SK-N-SH treated with all-trans-retinoic acid at 6 μM for 48 hours (cell line): Measurements from ENCODE around the gene MACC1.

Source experiments
- ATAC-seq: fragments of 200-7000 bp; cut with Tn5 transposase; 3 replicates; pipeline ENCODE4 v1.9.1; 2020; ENCODE audit warnings: mild to moderate bottlenecking, moderate library complexity
- ARNTL ChIP-seq: fragments of 450-650 bp; formaldehyde crosslinking; IDR thresholded peaks from 2 replicates; pipeline ENCODE4 v1.5.0; 2020; ENCODE audit warnings: low read depth, mild to moderate bottlenecking, moderate library complexity, borderline replicate concordance
- BACH2 ChIP-seq: fragments of 250-450 bp; sonication (Bioruptor Pico); IDR thresholded peaks from 2 replicates; pipeline ENCODE4 v1.9.0; 2021; ENCODE audit warnings: mild to moderate bottlenecking, borderline replicate concordance
- CSDC2 ChIP-seq: fragments of 250-450 bp; sonication (Bioruptor Pico); IDR thresholded peaks from 2 replicates; pipeline ENCODE4 v1.5.0; 2020; ENCODE audit warnings: mild to moderate bottlenecking, moderate library complexity
- ESRRG ChIP-seq: fragments of 250-450 bp; sonication (Bioruptor Pico); IDR thresholded peaks from 2 replicates; pipeline ENCODE4 v1.6.1; 2021; ENCODE audit warnings: mild to moderate bottlenecking
- ISL1 ChIP-seq: fragments of 250-450 bp; sonication (Bioruptor Pico); IDR thresholded peaks from 2 replicates; pipeline ENCODE4 v2.1.2; 2022; ENCODE audit warnings: mild to moderate bottlenecking, moderate library complexity
- OSR1 ChIP-seq: fragments of 250-450 bp; sonication (Bioruptor Pico); IDR thresholded peaks from 2 replicates; pipeline ENCODE4 v1.8.0; 2022; ENCODE audit warnings: moderate library complexity, mild to moderate bottlenecking, inconsistent platforms
- PATZ1 ChIP-seq: fragments of 250-450 bp; sonication (Bioruptor Pico); IDR thresholded peaks from 2 replicates; pipeline ENCODE4 v1.8.0; 2020; ENCODE audit warnings: mild to moderate bottlenecking, moderate library complexity, borderline replicate concordance
- POU6F1 ChIP-seq: fragments of 250-450 bp; sonication (Bioruptor Pico); IDR thresholded peaks from 2 replicates; pipeline ENCODE4 v1.8.0; 2021; ENCODE audit warnings: low read depth, mild to moderate bottlenecking, moderate library complexity, borderline replicate concordance
- RARB ChIP-seq: fragments of 250-450 bp; sonication (Bioruptor Pico); IDR thresholded peaks from 2 replicates; pipeline ENCODE4 v1.8.0; 2021; ENCODE audit warnings: mild to moderate bottlenecking, moderate library complexity
- SNAI2 ChIP-seq: fragments of 250-450 bp; sonication (Bioruptor Pico); IDR thresholded peaks from 2 replicates; pipeline ENCODE4 v1.5.0; 2020; ENCODE audit warnings: mild to moderate bottlenecking, moderate library complexity
- TCF4 ChIP-seq: fragments of 250-450 bp; sonication (Bioruptor Pico); IDR thresholded peaks from 2 replicates; pipeline ENCODE4 v1.8.0; 2021; ENCODE audit warnings: mild to moderate bottlenecking, moderate library complexity, borderline replicate concordance
- TOX ChIP-seq: fragments of 250-450 bp; sonication (Bioruptor Pico); IDR thresholded peaks from 2 replicates; pipeline ENCODE4 v1.8.0; 2021; ENCODE audit warnings: mild to moderate bottlenecking, moderate library complexity, borderline replicate concordance
- TSHZ2 ChIP-seq: fragments of 250-450 bp; sonication (Bioruptor Pico); IDR thresholded peaks from 2 replicates; pipeline ENCODE4 v1.5.0; 2020; ENCODE audit warnings: mild to moderate bottlenecking, moderate library complexity
- ZC3H10 ChIP-seq: fragments of 250-450 bp; sonication (Bioruptor Pico); IDR thresholded peaks from 2 replicates; pipeline ENCODE4 v1.5.1; 2021; ENCODE audit warnings: mild to moderate bottlenecking, moderate library complexity
- ZFP3 ChIP-seq: fragments of 250-450 bp; sonication (Bioruptor Pico); IDR thresholded peaks from 2 replicates; pipeline ENCODE4 v1.5.0; 2020; ENCODE audit warnings: mild to moderate bottlenecking, moderate library complexity
- ZFP30 ChIP-seq: fragments of 450-650 bp; formaldehyde crosslinking; IDR thresholded peaks from 2 replicates; pipeline ENCODE4 v1.5.0; 2022; ENCODE audit warnings: mild to moderate bottlenecking, moderate library complexity
- ZNF8 ChIP-seq: fragments of 450-650 bp; formaldehyde crosslinking; IDR thresholded peaks from 2 replicates; pipeline ENCODE4 v1.5.0; 2020; ENCODE audit warnings: mild to moderate bottlenecking, moderate library complexity
- TF ChIP-seq, protein P1 (sequence below): fragments of 250-450 bp; sonication (Bioruptor Pico); IDR thresholded peaks from 2 replicates; pipeline ENCODE4 v1.5.1; 2021; ENCODE audit warnings: mild to moderate bottlenecking, moderate library complexity

MACC1 gene

DNA sequence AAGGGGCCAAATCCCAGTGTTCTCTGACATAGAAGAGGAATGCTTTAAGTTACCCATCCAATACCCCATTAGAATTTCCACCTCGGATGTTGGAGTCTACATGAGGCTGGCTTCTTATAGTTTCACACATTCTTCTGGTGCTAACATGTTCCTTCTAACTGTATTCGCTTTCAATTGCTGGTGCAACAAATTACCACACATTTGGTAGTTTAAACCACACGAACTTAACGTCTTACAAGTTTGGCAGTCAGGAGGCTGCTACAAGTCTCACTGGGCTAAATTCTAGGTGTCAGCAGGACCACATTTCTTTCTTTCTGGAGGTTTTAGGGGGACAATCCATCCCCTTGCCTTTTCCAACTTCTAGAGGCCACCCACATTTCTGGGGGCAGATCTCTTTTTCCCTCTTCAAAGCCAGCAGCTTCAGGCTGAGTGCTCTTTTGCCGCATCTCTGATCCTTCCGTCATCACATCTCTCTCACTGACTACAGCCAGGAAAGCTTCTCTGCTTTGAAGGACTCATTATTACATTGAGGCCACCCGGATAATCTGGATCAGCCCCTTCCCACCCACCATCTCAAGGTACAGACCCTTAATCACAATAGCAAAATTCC is 5.1 kb upstream of the MACC1 start:
- TF ChIP-seq ZNF8 = no peak
- ATAC-seq = no peak

DNA sequence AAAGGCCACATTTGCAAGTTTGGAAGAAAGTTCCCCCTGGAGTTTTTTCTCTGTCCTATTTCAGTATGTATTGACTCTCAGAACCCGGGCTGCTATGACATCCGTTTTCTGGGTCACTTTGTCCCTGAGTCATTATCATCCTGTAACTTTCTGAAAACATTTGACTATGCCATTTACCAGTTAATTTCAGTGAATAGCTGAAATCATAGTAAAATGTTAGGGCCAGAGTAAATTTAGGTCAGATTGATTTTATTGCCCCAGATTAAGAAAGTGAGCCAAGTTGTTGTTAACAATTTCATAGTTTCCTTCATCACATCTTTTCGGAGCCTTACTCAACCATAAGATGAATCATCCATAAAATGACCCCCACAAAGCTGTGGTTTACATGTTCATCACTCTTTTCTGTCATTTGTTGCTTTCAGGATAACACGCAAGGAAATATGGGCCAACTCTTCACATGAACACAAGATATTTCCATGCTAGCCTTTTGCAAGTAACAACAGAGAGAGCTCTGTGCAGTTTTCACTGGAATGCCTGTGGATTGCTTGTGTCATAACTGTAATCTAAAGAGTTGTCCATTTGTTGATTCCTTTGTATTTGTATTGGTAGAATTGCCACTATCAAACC is 3.9 kb upstream of the MACC1 start:
- ATAC-seq = peak; percentile 44; the same call in 1 of the 3 replicates
- TF ChIP-seq CSDC2 (CRISPR knock-in tag) = no peak
- TF ChIP-seq BACH2 = no peak
- TF ChIP-seq ZC3H10 = no peak
- TF ChIP-seq PATZ1 (CRISPR knock-in tag) = no peak
- TF ChIP-seq ZFP30 (CRISPR knock-in tag) = no peak
- no peak for TF ChIP-seq ESRRG (CRISPR knock-in tag)
- TF ChIP-seq POU6F1 (CRISPR knock-in tag) = no peak
- TF ChIP-seq ZFP3 (CRISPR knock-in tag) = no peak
- TF ChIP-seq ARNTL = no peak
- TF ChIP-seq ISL1 (CRISPR knock-in tag) = no peak
- no peak for TF ChIP-seq RARB (CRISPR knock-in tag)
- TF ChIP-seq, protein P1, sequence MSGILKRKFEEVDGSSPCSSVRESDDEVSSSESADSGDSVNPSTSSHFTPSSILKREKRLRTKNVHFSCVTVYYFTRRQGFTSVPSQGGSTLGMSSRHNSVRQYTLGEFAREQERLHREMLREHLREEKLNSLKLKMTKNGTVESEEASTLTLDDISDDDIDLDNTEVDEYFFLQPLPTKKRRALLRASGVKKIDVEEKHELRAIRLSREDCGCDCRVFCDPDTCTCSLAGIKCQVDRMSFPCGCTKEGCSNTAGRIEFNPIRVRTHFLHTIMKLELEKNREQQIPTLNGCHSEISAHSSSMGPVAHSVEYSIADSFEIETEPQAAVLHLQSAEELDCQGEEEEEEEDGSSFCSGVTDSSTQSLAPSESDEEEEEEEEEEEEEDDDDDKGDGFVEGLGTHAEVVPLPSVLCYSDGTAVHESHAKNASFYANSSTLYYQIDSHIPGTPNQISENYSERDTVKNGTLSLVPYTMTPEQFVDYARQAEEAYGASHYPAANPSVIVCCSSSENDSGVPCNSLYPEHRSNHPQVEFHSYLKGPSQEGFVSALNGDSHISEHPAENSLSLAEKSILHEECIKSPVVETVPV (CRISPR knock-in tag) = no peak
- TF ChIP-seq TSHZ2 (CRISPR knock-in tag) = no peak
- TF ChIP-seq, all 23 proteins: peak for 0

DNA sequence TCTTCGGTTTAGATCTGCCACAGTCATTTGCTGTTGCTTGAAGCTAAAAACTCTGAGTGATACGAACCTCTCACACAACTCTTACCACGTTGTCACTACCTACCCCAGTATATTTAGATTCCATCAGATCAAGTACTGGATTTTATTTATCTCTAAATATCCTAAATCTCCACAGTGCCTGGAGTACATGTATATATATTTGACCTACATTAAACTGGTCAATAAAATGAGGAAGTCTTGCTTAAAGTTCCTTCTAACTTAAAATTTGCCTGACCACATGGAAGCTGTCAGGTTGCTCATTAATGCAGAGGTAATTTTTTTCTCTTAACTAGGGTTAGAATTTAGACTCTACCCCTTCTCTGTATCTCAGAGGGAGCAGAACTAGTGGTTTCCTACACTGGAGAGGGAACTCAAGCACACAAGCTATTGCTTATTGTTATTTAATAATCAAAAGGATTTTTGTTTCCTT is 3.1 kb upstream of the MACC1 start:
- TF ChIP-seq ZC3H10 (no peak), SNAI2 (no peak), ZFP3 (CRISPR knock-in tag) (no peak), OSR1 (CRISPR knock-in tag) (no peak), PATZ1 (CRISPR knock-in tag) (no peak), ZFP30 (CRISPR knock-in tag) (no peak), CSDC2 (CRISPR knock-in tag) (no peak), TSHZ2 (CRISPR knock-in tag) (no peak), ESRRG (CRISPR knock-in tag) (no peak), TCF4 (CRISPR knock-in tag) (no peak), TOX (CRISPR knock-in tag) (no peak), RARB (CRISPR knock-in tag) (no peak)
- ATAC-seq = no peak
